ENCODE results near the gene PPT1. TPM values are rescaled to one million over a fixed set of nuclear protein-coding genes. Genes with fewer than 3 reads are reported as not detected.

Gene PPT1
- total RNA-seq, 1 donor from 2014 or later: 110 TPM

DNA sequence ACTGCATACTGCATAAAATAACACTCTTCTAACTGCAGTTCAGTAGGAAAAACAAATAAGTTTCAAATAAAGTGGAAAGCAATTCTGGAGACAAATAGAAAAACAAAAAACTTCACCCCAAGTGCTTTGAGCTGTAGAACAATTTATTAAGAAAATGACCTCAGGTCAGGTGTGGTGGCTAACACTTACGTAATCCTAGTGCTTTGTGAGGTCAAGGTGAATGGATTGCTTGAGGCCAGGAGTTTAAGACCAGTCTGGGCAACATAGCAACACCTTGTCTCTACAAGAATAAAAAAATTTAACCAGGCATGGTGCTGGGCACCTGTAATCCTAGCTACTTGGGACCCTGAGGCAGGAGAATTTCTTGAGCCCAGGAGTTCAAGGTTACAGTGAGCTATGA is 5.0 kb upstream of the PPT1 start:
- TF ChIP-seq, protein P1, sequence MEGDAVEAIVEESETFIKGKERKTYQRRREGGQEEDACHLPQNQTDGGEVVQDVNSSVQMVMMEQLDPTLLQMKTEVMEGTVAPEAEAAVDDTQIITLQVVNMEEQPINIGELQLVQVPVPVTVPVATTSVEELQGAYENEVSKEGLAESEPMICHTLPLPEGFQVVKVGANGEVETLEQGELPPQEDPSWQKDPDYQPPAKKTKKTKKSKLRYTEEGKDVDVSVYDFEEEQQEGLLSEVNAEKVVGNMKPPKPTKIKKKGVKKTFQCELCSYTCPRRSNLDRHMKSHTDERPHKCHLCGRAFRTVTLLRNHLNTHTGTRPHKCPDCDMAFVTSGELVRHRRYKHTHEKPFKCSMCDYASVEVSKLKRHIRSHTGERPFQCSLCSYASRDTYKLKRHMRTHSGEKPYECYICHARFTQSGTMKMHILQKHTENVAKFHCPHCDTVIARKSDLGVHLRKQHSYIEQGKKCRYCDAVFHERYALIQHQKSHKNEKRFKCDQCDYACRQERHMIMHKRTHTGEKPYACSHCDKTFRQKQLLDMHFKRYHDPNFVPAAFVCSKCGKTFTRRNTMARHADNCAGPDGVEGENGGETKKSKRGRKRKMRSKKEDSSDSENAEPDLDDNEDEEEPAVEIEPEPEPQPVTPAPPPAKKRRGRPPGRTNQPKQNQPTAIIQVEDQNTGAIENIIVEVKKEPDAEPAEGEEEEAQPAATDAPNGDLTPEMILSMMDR (IDR thresholded peaks at IDR 0.05): no peak
- no peak overlapping the region for H3K27ac ChIP-seq
- no peak overlapping the region for H3K27ac Mint-ChIP-seq
- H4K20me1 ChIP-seq (ENCODE audit: low read depth): no peaks in the 10 kb centered on the region
- no peak overlapping the region for H3K4me3 Mint-ChIP-seq
- H3K4me3 ChIP-seq: no peak overlapping the region
- H3K36me3 ChIP-seq: no peaks in the 10 kb centered on the region
- no peak overlapping the region for H3K4me2 ChIP-seq
- H3K36me3 Mint-ChIP-seq: no peaks in the 10 kb centered on the region
- peaks cover 6% of the 10 kb centered on the region for H3K27me3 ChIP-seq
- no peaks in the 10 kb centered on the region for H3K9me3 ChIP-seq (ENCODE audit: low read depth)
- H3F3A ChIP-seq (ENCODE audit: low read depth): no peaks in the 10 kb centered on the region
- no peak overlapping the region for H2AFZ ChIP-seq (replicated peaks)
- H3K4me1 Mint-ChIP-seq: peaks cover 6% of the 10 kb centered on the region
- no peak overlapping the region for H3K9ac ChIP-seq
- H3K4me1 ChIP-seq: no peaks in the 10 kb centered on the region
- no peaks in the 10 kb centered on the region for H3K79me2 ChIP-seq (ENCODE audit: low read depth)
- DNase-seq (ENCODE audit: low spot score): no peak
- H3K9me3 Mint-ChIP-seq: peaks cover 11% of the 10 kb centered on the region
- peaks cover 6% of the 10 kb centered on the region for H3K27me3 Mint-ChIP-seq (ENCODE audit: insufficient read depth, low read depth)

DNA sequence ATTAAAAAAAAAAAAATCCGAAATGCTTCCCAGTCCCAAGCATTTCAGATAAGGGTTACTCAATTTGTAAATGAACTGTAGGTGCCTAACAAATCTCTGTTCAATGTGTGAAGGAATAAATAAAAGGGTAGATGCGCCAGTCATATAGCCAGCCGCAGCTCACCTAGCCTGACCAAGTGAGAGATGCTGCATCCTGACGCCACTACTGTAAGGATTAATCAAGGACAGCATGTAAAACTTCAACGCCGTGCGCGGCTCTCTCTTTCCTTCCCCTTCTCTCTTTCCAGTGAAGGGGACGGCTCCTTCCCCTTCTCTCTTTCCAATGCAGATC is 441 bp downstream of the PPT1 start:
- Histone ChIP-seq H2AFZ (replicated peaks) (peak overlapping the region; percentile 98), H3K4me2 (peak overlapping the region; percentile 82), H3K27me3 (no peaks in the 10 kb centered on the region), H3K9ac (peak overlapping the region; percentile 71), H3F3A (ENCODE audit: low read depth) (no peaks in the 10 kb centered on the region), H3K36me3 (no peaks in the 10 kb centered on the region), H4K20me1 (ENCODE audit: low read depth) (no peaks in the 10 kb centered on the region), H3K4me3 (peak overlapping the region; percentile 80), H3K9me3 (ENCODE audit: low read depth) (no peaks in the 10 kb centered on the region), H3K79me2 (ENCODE audit: low read depth) (peaks cover 30% of the 10 kb centered on the region), H3K27ac (no peak overlapping the region), H3K4me1 (peaks cover 7% of the 10 kb centered on the region)
- no peaks in the 10 kb centered on the region for H3K36me3 Mint-ChIP-seq
- peak overlapping the region; percentile 92 for H3K4me3 Mint-ChIP-seq
- H3K9me3 Mint-ChIP-seq: no peaks in the 10 kb centered on the region
- TF ChIP-seq, protein P1 (IDR thresholded peaks at IDR 0.05): no peak
- no peaks in the 10 kb centered on the region for H3K27me3 Mint-ChIP-seq (ENCODE audit: insufficient read depth, low read depth)
- no peak for DNase-seq (ENCODE audit: low spot score)
- H3K4me1 Mint-ChIP-seq: peaks cover 17% of the 10 kb centered on the region
- peak overlapping the region; percentile 62 for H3K27ac Mint-ChIP-seq

DNA sequence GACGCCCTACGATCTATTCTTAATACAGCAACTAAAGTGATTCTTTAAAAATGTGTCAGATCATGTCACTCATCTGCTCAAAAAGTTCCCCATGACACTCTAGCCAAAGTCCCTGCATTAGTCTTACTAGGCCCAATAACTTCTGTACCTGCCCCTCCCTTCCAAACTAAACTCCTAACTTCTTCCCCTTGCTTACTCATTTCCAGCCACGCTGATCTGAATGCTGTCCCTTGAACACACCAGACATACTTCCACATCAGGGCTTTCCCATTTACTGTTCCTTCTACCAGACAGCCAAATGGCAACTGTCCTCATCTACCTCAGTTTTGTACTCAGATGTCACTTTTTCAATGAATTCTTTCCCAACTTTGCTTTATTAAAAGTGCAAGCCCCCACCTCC is 1.2 kb downstream of the PPT1 start:
- H3K4me2 ChIP-seq: peak overlapping the region; percentile 82
- no peak overlapping the region for H3K27ac ChIP-seq
- Mint-ChIP-seq H3K9me3 (no peaks in the 10 kb centered on the region), H3K4me3 (peak overlapping the region; percentile 1), H3K27ac (no peak overlapping the region), H3K27me3 (ENCODE audit: insufficient read depth, low read depth) (no peaks in the 10 kb centered on the region), H3K36me3 (no peaks in the 10 kb centered on the region), H3K4me1 (peaks cover 17% of the 10 kb centered on the region)
- no peaks in the 10 kb centered on the region for H3K9me3 ChIP-seq (ENCODE audit: low read depth)
- H3K9ac ChIP-seq: no peak overlapping the region
- peaks cover 7% of the 10 kb centered on the region for H3K4me1 ChIP-seq
- TF ChIP-seq, protein P1 (IDR thresholded peaks at IDR 0.05): no peak
- TF ChIP-seq EZH2phosphoT487 (IDR thresholded peaks at IDR 0.05): no peak
- TF ChIP-seq EZH2 (IDR thresholded peaks at IDR 0.05): no peak
- H2AFZ ChIP-seq (replicated peaks): no peak overlapping the region
- no peaks in the 10 kb centered on the region for H3K27me3 ChIP-seq
- peak overlapping the region; percentile 80 for H3K4me3 ChIP-seq
- peaks cover 1% of the 10 kb centered on the region for H3K36me3 ChIP-seq
- H3K79me2 ChIP-seq (ENCODE audit: low read depth): peaks cover 30% of the 10 kb centered on the region
- H4K20me1 ChIP-seq (ENCODE audit: low read depth): no peaks in the 10 kb centered on the region
- no peaks in the 10 kb centered on the region for H3F3A ChIP-seq (ENCODE audit: low read depth)
- no peak for DNase-seq (ENCODE audit: low spot score)

Measured in neural progenitor cell (in vitro differentiated cells).